ENCODE results near the gene RASA3. TPM values are rescaled to one million over a fixed set of nuclear protein-coding genes. Genes with fewer than 3 reads are reported as not detected.

The RASA3 gene
- total RNA-seq, 2 experiments from 2014 or later, result 3.6 to 17.9 TPM

DNA sequence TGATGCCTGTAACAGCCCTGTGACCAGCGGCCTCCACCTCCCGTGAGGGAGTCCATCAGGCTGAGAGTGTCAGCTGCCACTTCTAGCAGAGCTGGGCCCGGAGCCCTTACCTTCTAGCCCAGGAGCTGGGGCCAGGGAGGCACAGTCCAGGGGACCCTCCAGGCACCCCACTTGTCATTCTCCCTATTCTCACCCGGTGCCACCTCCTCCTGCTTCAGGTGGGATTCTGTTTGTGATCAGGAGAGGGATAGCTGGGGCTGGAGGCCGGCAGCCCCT, 4.1 kb downstream of the RASA3 start:
- Histone ChIP-seq H3K79me2 (ENCODE audit: insufficient read depth, low read depth, low read length) (no peaks in the 10 kb centered on the region), H3K4me3 (ENCODE audit: low read depth, low read length, poor library complexity, severe bottlenecking) (peak overlapping the region; percentile 47), H4K20me1 (ENCODE audit: insufficient read depth, low read length) (peaks cover 8% of the 10 kb centered on the region; the same call in 1 of the 2 replicates), H3K4me2 (ENCODE audit: low read length) (peak overlapping the region; percentile 73), H3K9me2 (ENCODE audit: insufficient read depth, low read length) (no peaks in the 10 kb centered on the region), H2AFZ (ENCODE audit: low read length) (peak overlapping the region; percentile 59; the same call in 1 of the 2 replicates), H3K27ac (ENCODE audit: low read depth, low read length, poor library complexity, severe bottlenecking) (no peak overlapping the region), H3K36me3 (ENCODE audit: insufficient read depth, low read length) (no peaks in the 10 kb centered on the region), H3K4me1 (ENCODE audit: insufficient read depth, low read length, poor library complexity, severe bottlenecking) (peaks cover 40% of the 10 kb centered on the region), H3K9me3 (ENCODE audit: low read length) (no peaks in the 10 kb centered on the region)
- BruUV-seq (replicated peaks), result no TSS peak
- ChIA-PET POLR2A (interaction anchor here (2.1 kb wide), 1 partner anchor 17 kb away, joined by 5 read pairs; no protein-coding TSS in a partner anchor), CTCF (ENCODE audit: unreplicated experiment) (no interaction called here)
- DNase-seq (ENCODE audit: low spot score), result no peak
- intact Hi-C loops (cut with micrococcal nuclease; ENCODE audit: unreplicated experiment), result loop anchor here (2.0 kb wide), 1 partner anchor 101 kb away; no protein-coding TSS in a partner anchor
- TF ChIP-seq, protein P1, sequence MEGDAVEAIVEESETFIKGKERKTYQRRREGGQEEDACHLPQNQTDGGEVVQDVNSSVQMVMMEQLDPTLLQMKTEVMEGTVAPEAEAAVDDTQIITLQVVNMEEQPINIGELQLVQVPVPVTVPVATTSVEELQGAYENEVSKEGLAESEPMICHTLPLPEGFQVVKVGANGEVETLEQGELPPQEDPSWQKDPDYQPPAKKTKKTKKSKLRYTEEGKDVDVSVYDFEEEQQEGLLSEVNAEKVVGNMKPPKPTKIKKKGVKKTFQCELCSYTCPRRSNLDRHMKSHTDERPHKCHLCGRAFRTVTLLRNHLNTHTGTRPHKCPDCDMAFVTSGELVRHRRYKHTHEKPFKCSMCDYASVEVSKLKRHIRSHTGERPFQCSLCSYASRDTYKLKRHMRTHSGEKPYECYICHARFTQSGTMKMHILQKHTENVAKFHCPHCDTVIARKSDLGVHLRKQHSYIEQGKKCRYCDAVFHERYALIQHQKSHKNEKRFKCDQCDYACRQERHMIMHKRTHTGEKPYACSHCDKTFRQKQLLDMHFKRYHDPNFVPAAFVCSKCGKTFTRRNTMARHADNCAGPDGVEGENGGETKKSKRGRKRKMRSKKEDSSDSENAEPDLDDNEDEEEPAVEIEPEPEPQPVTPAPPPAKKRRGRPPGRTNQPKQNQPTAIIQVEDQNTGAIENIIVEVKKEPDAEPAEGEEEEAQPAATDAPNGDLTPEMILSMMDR (conservative IDR thresholded peaks at IDR 0.05; ENCODE audit: low read length), result no peak
- TF ChIP-seq EZH2phosphoT487 (IDR thresholded peaks at IDR 0.05; ENCODE audit: borderline replicate concordance, low read depth, low read length), result no peak

DNA sequence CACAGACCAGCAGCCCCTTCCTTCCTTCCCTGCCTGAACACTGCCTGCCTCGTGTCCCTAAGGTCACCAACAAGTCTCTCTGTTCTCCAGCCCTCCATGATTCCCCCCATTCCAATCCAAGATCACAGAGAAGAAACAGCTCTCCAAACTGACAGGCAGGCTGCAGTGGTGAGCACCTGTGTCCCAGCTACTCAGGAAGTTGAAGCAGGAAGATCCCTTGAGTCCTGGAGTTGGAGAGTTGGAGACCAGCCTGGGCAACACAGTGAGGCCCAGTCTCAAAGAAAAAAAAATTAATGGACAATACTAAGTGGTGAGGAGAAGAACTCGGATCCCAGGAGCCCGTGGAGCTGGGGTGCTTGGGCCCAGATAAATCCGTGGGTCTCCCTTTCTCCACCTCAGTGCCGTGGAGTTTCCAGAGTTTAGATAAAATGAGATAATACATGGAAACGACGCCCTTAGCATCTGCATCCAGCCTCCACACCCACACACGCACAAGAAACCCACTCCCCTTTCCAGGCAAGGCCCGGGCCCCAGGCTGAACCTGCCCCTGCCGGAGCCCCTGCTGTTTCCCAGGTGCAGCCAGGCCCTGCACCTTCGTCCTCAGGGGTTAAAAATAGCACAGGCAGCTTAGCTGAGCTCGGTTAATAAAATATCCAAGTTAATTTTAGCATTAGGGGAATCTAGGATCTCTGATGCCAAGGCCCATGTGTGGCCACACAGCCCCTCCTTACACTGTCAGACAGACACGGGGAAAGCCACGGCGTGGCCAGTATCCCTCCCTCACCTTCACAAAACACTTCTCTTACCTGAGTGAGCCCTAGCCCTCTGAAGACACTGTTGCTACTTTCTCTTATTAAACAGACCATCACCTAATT, 4.7 kb downstream of the RASA3 start:
- no peaks in the 10 kb centered on the region for H3K9me2 ChIP-seq (ENCODE audit: insufficient read depth, low read length)
- no TSS peak for BruUV-seq (replicated peaks)
- no peak for TF ChIP-seq EZH2phosphoT487 (IDR thresholded peaks at IDR 0.05; ENCODE audit: borderline replicate concordance, low read depth, low read length)
- TF ChIP-seq, protein P1 (conservative IDR thresholded peaks at IDR 0.05; ENCODE audit: low read length), result no peak
- no peak overlapping the region for H3K4me2 ChIP-seq (ENCODE audit: low read length)
- H3K4me1 ChIP-seq (ENCODE audit: insufficient read depth, low read length, poor library complexity, severe bottlenecking), result peaks cover 40% of the 10 kb centered on the region
- no peaks in the 10 kb centered on the region for H3K36me3 ChIP-seq (ENCODE audit: insufficient read depth, low read length)
- H4K20me1 ChIP-seq (ENCODE audit: insufficient read depth, low read length), result peaks cover 8% of the 10 kb centered on the region; the same call in 1 of the 2 replicates
- no peak overlapping the region for H3K27ac ChIP-seq (ENCODE audit: low read depth, low read length, poor library complexity, severe bottlenecking)
- POLR2A ChIA-PET, result interaction anchor here (2.1 kb wide), 1 partner anchor 16 kb away, joined by 5 read pairs; no protein-coding TSS in a partner anchor
- H3K79me2 ChIP-seq (ENCODE audit: insufficient read depth, low read depth, low read length), result no peaks in the 10 kb centered on the region
- CTCF ChIA-PET (ENCODE audit: unreplicated experiment), result no interaction called here
- no peak overlapping the region for H3K4me3 ChIP-seq (ENCODE audit: low read depth, low read length, poor library complexity, severe bottlenecking)
- DNase-seq (ENCODE audit: low spot score), result no peak
- no peaks in the 10 kb centered on the region for H3K9me3 ChIP-seq (ENCODE audit: low read length)
- intact Hi-C loops (cut with micrococcal nuclease; ENCODE audit: unreplicated experiment), result loop anchor here (2.0 kb wide), 1 partner anchor 101 kb away; no protein-coding TSS in a partner anchor
- no peak overlapping the region for H2AFZ ChIP-seq (ENCODE audit: low read length)
